Pons (tissue), 1 donor: ENCODE measurements around the gene ABCD1.

Experiments used
- DNase-seq: peaks from one replicate; pipeline ENCODE4 v3.0.0-alpha.2; 2016; ENCODE audit warnings: low spot score

The ABCD1 gene

DNA sequence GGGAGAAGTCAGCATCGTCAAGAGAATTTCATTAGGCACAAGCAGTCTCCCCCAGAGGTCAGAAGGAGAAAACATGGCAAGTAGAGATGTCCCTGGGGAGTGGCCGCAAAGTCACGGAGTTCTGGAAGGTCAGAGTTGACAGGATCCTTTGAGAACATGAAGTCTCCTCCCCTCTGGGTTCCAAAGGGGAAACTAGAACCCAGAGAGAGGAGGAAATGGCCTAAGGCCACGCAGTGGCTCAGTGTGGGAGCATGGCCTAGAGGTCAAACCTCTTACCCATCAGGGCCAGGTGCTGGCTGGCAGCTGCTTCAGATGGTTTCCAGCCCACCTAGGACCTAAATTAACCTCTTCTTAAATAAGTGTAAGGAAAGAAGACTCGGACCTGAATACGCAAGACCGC lies 68.6 kb downstream of the ABCD1 start:
- DNase-seq = no peak
